H9 (cell line): Measurements from ENCODE around the gene FYN. TPM values are rescaled to one million over a fixed set of nuclear protein-coding genes. Genes with fewer than 3 reads are reported as not detected.

Experiments used
- DNase-seq: peaks from one replicate; pipeline ENCODE4 v3.0.0-alpha.2; 2017
- H2AFZ ChIP-seq: one replicate; pipeline ENCODE4 v1.6.1; 2013; ENCODE audit warnings: mild to moderate bottlenecking, low read length, control low read depth, moderate library complexity
- H2AK5ac ChIP-seq: 2 replicates; pipeline ENCODE4 v1.6.1; 2013; ENCODE audit warnings: low read length, control low read depth, mixed read lengths; ENCODE audit not compliant: insufficient read length
- H2BK120ac ChIP-seq: one replicate; pipeline ENCODE4 v1.6.1; 2013; ENCODE audit warnings: low read depth, mild to moderate bottlenecking, low read length, control low read depth, inconsistent platforms; ENCODE audit not compliant: poor library complexity, severe bottlenecking
- H2BK12ac ChIP-seq: 2 replicates; pipeline ENCODE4 v1.6.1; 2013; ENCODE audit warnings: low read length, control low read depth, mixed read lengths, low read depth; ENCODE audit not compliant: insufficient read length
- H2BK15ac ChIP-seq: 2 replicates; pipeline ENCODE4 v1.6.1; 2013; ENCODE audit warnings: low read depth, low read length, control low read depth
- H2BK20ac ChIP-seq: one replicate; pipeline ENCODE4 v1.6.1; 2013; ENCODE audit warnings: low read depth, mild to moderate bottlenecking, low read length, control low read depth, inconsistent platforms; ENCODE audit not compliant: poor library complexity, severe bottlenecking
- H2BK5ac ChIP-seq: 2 replicates; pipeline ENCODE4 v1.6.1; 2013; ENCODE audit warnings: low read length, control low read depth, mixed read lengths; ENCODE audit not compliant: insufficient read length
- H3K14ac ChIP-seq: 2 replicates; pipeline ENCODE4 v1.6.1; 2013; ENCODE audit warnings: low read length, control low read depth; ENCODE audit not compliant: insufficient read depth
- H3K18ac ChIP-seq: 2 replicates; pipeline ENCODE4 v1.6.1; 2013; ENCODE audit warnings: low read depth, mild to moderate bottlenecking, mixed read lengths, low read length, control low read depth; ENCODE audit not compliant: insufficient read length
- H3K23ac ChIP-seq: 2 replicates; pipeline ENCODE4 v1.6.1; 2013; ENCODE audit warnings: low read length, control low read depth, mixed read lengths, low read depth; ENCODE audit not compliant: insufficient read length
- H3K23me2 ChIP-seq: 2 replicates; pipeline ENCODE4 v1.6.1; 2013; ENCODE audit warnings: low read depth, mild to moderate bottlenecking, mixed read lengths, low read length, control low read depth; ENCODE audit not compliant: insufficient read length, poor library complexity, severe bottlenecking
- H3K27ac ChIP-seq: 2 replicates; pipeline ENCODE4 v1.5.1; 2013; ENCODE audit warnings: low read length, control low read depth, mixed read lengths, low read depth; ENCODE audit not compliant: insufficient read length
- H3K27me3 ChIP-seq: 2 replicates; pipeline ENCODE4 v1.6.1; 2013; ENCODE audit warnings: low read length, control low read depth, inconsistent platforms; ENCODE audit not compliant: insufficient read depth
- H3K4ac ChIP-seq: 2 replicates; pipeline ENCODE4 v1.6.1; 2013; ENCODE audit warnings: low read depth, mild to moderate bottlenecking, control low read depth, inconsistent platforms, low read length, moderate library complexity
- H3K4me1 ChIP-seq: 2 replicates; pipeline ENCODE4 v1.6.1; 2013; ENCODE audit warnings: low read length, control low read depth, inconsistent platforms; ENCODE audit not compliant: insufficient read depth
- H3K4me2 ChIP-seq: 2 replicates; pipeline ENCODE4 v1.6.1; 2013; ENCODE audit warnings: low read length, control low read depth, mixed read lengths; ENCODE audit not compliant: insufficient read length, insufficient read depth
- H3K56ac ChIP-seq: 2 replicates; pipeline ENCODE4 v1.6.1; 2013; ENCODE audit warnings: low read depth, mild to moderate bottlenecking, mixed read lengths, low read length, control low read depth; ENCODE audit not compliant: insufficient read length
- H3K79me1 ChIP-seq: 2 replicates; pipeline ENCODE4 v1.6.1; 2013; ENCODE audit warnings: low read depth, mild to moderate bottlenecking, moderate library complexity, low read length, control low read depth, inconsistent platforms; ENCODE audit not compliant: insufficient read depth, poor library complexity, severe bottlenecking
- H3K79me2 ChIP-seq: 2 replicates; pipeline ENCODE4 v1.6.1; 2013; ENCODE audit warnings: low read length, control low read depth, inconsistent platforms; ENCODE audit not compliant: insufficient read depth
- H3K9ac ChIP-seq: 2 replicates; pipeline ENCODE4 v1.6.1; 2013; ENCODE audit warnings: low read length, control low read depth, mixed read lengths; ENCODE audit not compliant: insufficient read length; ENCODE audit errors: extremely low read depth
- H3K9me3 ChIP-seq: one replicate; pipeline ENCODE4 v1.6.1; 2013; ENCODE audit warnings: low read depth, low read length, inconsistent platforms; ENCODE audit not compliant: control insufficient read depth
- H3T11ph ChIP-seq: one replicate; pipeline ENCODE4 v1.6.1; 2013; ENCODE audit warnings: mild to moderate bottlenecking, low read length, control low read depth, inconsistent platforms
- H4K20me1 ChIP-seq: one replicate; pipeline ENCODE4 v1.6.1; 2013; ENCODE audit not compliant: control insufficient read depth, insufficient read length, insufficient read depth
- H4K5ac ChIP-seq: 2 replicates; pipeline ENCODE4 v1.6.1; 2013; ENCODE audit warnings: low read depth, mild to moderate bottlenecking, mixed read lengths, low read length, control low read depth; ENCODE audit not compliant: insufficient read length
- H4K8ac ChIP-seq: replicated peaks from 2 replicates; pipeline ENCODE4 v1.6.1; 2013; ENCODE audit warnings: low read length, control low read depth, mixed read lengths, low read depth; ENCODE audit not compliant: insufficient read length
- H4K91ac ChIP-seq: 2 replicates; pipeline ENCODE4 v1.6.1; 2013; ENCODE audit warnings: low read depth, mild to moderate bottlenecking, moderate library complexity, mixed read lengths, low read length, control low read depth; ENCODE audit not compliant: insufficient read length
- H3K27ac Mint-ChIP-seq, 3 experiments: 2 replicates in 2 of 3; 3 replicates in 1 of 3; pipeline ENCODE4 v1.8.0; 2020 to 2021; ENCODE audit warnings: mixed read lengths in 3 of 3, mild to moderate bottlenecking in 1 of 3, moderate library complexity in 1 of 3
- H3K27me3 Mint-ChIP-seq: 2 replicates; pipeline ENCODE4 v1.8.0; 2021; ENCODE audit warnings: low read depth, mild to moderate bottlenecking, moderate library complexity, mixed read lengths
- H3K36me3 Mint-ChIP-seq, 3 experiments: 2 replicates in 2 of 3; 3 replicates in 1 of 3; pipeline ENCODE4 v1.8.0; 2020 to 2021; ENCODE audit warnings: low read depth in 3 of 3, mixed read lengths in 3 of 3; ENCODE audit not compliant: insufficient read depth in 1 of 3
- H3K4me1 Mint-ChIP-seq, 2 experiments: 2 replicates each; pipeline ENCODE4 v1.8.0; 2020; ENCODE audit warnings: mixed read lengths in 2 of 2
- H3K4me3 Mint-ChIP-seq, 2 experiments: 2 replicates in 1 of 2; 3 replicates in 1 of 2; pipeline ENCODE4 v1.8.0; 2020 to 2021; ENCODE audit warnings: mild to moderate bottlenecking in 2 of 2, mixed read lengths in 2 of 2, moderate library complexity in 1 of 2
- H3K9me3 Mint-ChIP-seq, 2 experiments: 2 replicates in 1 of 2; 3 replicates in 1 of 2; pipeline ENCODE4 v1.8.0; 2020; ENCODE audit warnings: mild to moderate bottlenecking in 2 of 2, mixed read lengths in 2 of 2, moderate library complexity in 1 of 2
- CTCF ChIP-seq: fragments of 200-600 bp; sonication (generic); conservative IDR thresholded peaks from 3 replicates; pipeline ENCODE4 v1.8.0; 2021; ENCODE audit warnings: antibody characterized with exemption, mild to moderate bottlenecking
- WGBS: extraction: QIAGEN DNeasy Blood & Tissue Kit; methylation state at CpG from one replicate; pipeline ENCODE4 v1.1.7; 2013; ENCODE audit warnings: missing lambda C conversion rate, low lambda C conversion rate, mixed read lengths; ENCODE audit not compliant: insufficient read length; ENCODE audit errors: extremely low coverage; 5-methylcytosine and 5-hydroxymethylcytosine counted together
- total RNA-seq: library from RNA; stranded (reverse); gene quantifications from 2 replicates; pipeline ENCODE4 v1.2.1, GENCODE V29; 2021

Gene FYN
- total RNA-seq, 1 experiment from 2014 or later: 64.8 TPM

DNA sequence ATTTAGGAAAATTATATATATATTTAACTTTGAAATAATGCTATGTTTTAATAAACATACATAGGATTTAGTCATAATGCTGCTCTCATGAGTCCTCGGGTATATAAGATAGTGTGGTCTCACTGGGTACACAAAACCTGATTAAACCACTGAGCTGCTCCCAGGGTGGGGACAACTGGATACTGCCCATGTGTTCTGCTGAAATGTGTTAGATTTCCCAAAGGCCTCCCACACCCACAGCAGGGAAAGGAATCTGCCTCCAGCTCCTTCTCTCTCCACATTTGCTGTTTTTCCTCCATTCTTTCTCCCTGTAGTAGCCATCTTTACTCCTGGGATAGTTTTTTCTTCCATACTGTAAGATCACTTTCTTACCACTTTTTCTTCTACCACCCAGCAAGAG lies 198.4 kb downstream of the FYN start:
- H3K4ac ChIP-seq: no peak overlapping the region
- H2AK5ac ChIP-seq: no peak overlapping the region
- no peak overlapping the region for H2AFZ ChIP-seq
- Mint-ChIP-seq H3K9me3 (no peaks in the 10 kb centered on the region), H3K4me3 (no peak overlapping the region), H3K27ac (peak overlapping the region in 1 of 3 experiments; percentile 7; a peak in 1 of 7 replicates), H3K36me3 (peaks cover 7 to 21% (median 10%) of the 10 kb centered on the region in 3 experiments; a peak in 6 of 7 replicates), H3K4me1 (peaks cover 34 to 53% of the 10 kb centered on the region in 2 experiments), H3K27me3 (no peaks in the 10 kb centered on the region; the same call in 1 of the 2 replicates)
- no peak overlapping the region for H3T11ph ChIP-seq
- no peaks in the 10 kb centered on the region for H4K20me1 ChIP-seq
- no peak for TF ChIP-seq CTCF
- no peak overlapping the region for H4K91ac ChIP-seq
- no peak overlapping the region for H3K27ac ChIP-seq
- H3K56ac ChIP-seq: no peak overlapping the region
- no peak overlapping the region for H2BK12ac ChIP-seq
- H3K9me3 ChIP-seq: no peaks in the 10 kb centered on the region
- H4K5ac ChIP-seq: no peak overlapping the region
- no peak overlapping the region for H3K23ac ChIP-seq
- no peaks in the 10 kb centered on the region for H3K23me2 ChIP-seq
- no peak overlapping the region for H2BK20ac ChIP-seq
- no peaks in the 10 kb centered on the region for H3K79me2 ChIP-seq
- H3K14ac ChIP-seq: no peak overlapping the region
- H3K27me3 ChIP-seq: no peaks in the 10 kb centered on the region
- no CpG with 5 or more reads among the region's 1 CpG for WGBS
- H3K79me1 ChIP-seq: no peaks in the 10 kb centered on the region
- no peak overlapping the region for H2BK5ac ChIP-seq
- no peak overlapping the region for H3K4me2 ChIP-seq
- no peak overlapping the region for H3K9ac ChIP-seq
- H4K8ac ChIP-seq: no peak overlapping the region
- no peak overlapping the region for H2BK15ac ChIP-seq
- peaks cover 4% of the 10 kb centered on the region; the same call in 1 of the 2 replicates for H3K4me1 ChIP-seq
- H3K18ac ChIP-seq: no peak overlapping the region
- no peak overlapping the region for H2BK120ac ChIP-seq
- DNase-seq: no peak
